Activated CD4-positive, alpha-beta T cell treated with anti-CD3 and anti-CD28 coated beads for 48 hours (primary cell): ENCODE measurements around the gene NFATC2.

Experiments used
- DNase-seq: peaks from one replicate; pipeline ENCODE4 v3.0.0-alpha.2; 2020

Gene NFATC2

GRCh38 chr20:51371720-51372119 lies 170.8 kb downstream of the NFATC2 start:
- no peak for DNase-seq

DNA sequence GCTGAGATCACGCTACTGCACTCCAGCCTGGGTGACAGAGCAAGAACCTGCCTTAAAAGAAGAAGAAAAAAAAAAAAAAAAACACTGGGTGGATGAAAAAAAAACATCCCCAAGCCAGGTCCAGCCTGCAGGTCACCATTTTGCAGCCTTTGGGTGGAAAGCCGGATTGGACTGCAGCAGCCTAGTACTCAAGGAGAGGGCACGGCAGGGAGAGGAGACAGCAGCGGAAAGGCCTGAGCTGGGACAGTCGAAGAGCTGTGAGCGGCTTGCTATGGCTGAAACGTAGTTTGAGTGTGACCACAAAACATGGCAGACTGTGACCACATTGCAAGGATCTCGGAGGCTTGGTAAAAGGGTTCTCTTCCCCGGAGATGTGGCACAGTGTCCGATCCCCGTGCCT lies 173.0 kb downstream of the NFATC2 start:
- DNase-seq: no peak

DNA sequence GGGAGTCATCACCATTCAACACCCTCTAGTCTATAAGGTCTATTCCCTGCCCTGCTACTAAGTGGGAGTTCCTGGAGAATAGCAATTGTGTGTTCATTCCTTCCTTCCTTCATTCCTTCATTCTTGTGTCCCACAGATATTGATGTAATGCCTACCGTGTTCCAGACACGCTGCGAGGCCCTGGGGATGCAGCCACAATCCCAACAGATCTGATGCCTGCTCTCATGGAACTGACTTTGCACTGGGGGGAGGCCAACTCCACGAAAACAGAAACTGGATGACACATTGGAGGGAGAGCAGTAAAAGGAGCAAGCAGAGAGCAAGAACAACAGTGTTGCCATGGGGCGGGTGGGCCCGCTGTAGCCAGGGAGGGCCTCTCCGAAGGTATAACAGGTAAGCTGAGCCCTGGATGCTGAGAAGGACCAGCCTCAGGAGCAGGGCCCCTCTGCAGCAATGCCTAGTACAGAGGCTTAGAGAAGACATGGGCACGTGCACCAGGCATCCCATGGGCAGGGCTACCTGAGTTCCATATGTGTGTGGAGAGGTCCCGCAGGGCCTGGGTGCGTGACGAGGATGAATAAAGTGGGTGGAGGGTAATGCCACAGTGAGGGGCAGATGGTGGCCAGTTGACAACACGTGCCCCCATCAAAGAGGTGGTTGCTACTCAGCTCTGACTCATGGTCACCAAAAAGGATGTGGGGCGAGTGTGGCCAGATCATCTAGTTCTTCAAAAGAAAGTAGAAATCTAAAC lies 173.9 kb downstream of the NFATC2 start:
- DNase-seq: no peak

DNA sequence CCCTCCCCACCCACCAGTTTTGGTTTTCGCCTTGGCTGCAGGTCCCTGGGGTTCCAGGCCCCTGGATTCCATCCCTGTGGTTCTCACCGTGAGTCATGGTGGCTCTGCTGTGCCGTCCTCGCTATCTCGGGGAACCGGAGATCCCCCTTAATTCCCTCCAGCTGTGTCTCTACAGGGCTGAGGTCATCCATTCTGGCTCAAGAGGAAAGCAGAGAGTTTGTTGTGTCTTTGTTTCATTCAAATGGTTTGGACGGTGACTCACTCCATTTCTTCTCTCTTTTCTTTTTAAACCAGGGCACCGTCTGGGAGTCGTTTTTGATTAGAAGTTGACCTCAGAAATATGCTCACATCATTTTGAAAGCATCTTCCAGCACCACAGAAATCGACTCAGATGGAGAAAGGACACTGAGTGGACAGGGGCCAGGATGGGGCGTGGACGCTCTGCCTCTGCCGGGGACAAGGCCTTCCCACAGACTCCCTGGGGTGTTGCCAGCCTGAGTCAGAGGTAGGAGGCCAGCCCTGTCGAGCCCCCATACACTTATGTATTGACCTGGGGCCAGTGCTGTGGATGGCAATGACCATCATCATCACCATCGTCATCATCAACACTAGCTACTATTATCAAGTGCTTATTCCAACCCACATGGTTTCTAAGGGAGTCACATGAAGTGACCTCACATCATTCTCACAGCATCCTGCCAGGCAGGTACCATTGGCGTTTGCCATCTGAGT lies 176.2 kb downstream of the NFATC2 start:
- DNase-seq: no peak

GRCh38 chr20:51365670-51366069 lies 176.8 kb downstream of the NFATC2 start:
- DNase-seq: no peak

DNA sequence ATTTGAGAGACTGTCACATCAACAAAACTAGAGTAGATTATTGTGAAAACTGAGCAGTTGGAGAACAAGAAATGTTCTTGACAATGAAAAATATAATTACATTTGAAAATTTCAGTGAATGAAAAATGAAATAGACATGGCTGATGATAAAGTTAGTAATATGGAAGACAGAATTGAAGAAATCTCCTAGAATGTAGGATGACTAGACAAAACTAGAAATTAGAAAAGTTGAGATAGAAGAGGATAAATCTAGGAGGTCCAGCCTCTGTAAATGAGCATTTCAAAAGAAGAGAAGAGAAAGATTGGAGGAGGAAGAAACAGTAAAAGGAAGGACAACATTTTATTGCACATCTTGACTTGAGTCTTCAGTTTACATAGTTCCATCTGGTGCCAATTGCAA lies 178.7 kb downstream of the NFATC2 start:
- DNase-seq: no peak

DNA sequence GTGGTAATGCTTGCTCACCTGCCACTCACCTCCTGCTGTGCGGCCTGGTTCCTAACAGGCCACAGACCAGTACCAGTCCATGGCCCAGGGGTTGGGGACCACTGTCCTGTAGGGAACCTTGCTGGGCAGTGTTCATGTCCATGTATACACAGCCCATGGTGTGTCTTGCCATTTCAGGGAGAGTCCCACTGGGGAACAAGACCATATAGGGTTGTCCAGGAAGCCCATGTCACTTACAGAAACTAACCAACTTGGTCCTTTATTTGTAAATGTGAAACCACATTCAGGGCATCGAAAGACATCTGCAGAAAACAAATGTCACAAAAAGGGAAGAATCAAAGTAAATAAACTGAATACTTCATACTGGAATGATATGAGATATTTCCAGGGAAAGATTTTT lies 179.1 kb downstream of the NFATC2 start:
- DNase-seq: no peak

- DNase-seq: no peak
Observed at GRCh38 chr20:51362254-51362653, 180.3 kb downstream of the NFATC2 start.

DNA sequence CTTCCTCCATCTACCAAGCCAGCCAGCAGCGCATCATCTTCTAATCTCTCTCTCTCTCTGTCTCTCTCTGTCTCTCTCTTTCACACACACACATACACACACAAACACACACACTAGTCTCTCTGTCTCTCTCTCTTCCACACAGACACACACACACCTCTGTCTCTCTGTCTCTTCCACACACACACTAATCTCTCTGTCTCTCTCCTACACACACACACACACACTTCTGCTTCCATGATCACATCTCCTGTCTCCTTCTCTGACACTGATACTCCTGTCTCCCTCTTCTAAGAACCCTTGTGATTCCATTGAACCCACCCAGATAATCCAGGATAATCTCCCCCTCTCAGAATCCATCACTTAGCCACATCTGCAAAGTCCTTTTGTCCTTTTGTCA lies 181.3 kb downstream of the NFATC2 start:
- no peak for DNase-seq

- no peak for DNase-seq
Observed at GRCh38 chr20:51360451-51361201, 181.9 kb downstream of the NFATC2 start.

DNA sequence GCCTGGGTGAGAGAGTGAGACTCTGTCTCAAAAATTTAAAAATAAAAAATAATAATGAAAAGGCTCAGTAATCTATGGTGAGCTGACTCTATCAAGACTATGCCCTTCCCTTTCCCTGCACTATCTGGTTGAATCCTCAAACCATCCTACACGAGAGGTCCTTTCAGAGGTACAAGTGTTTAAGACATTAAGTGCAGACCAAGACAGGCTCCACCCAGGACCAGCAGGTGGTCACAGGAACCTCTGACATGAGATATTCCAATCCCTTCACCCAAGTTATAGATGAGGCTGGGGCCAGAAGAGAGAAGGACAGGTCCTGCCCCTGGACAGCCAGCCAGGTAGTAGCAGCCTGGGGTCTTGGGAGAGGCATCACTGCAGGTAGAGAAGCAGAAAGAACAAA lies 182.6 kb downstream of the NFATC2 start:
- no peak for DNase-seq

DNA sequence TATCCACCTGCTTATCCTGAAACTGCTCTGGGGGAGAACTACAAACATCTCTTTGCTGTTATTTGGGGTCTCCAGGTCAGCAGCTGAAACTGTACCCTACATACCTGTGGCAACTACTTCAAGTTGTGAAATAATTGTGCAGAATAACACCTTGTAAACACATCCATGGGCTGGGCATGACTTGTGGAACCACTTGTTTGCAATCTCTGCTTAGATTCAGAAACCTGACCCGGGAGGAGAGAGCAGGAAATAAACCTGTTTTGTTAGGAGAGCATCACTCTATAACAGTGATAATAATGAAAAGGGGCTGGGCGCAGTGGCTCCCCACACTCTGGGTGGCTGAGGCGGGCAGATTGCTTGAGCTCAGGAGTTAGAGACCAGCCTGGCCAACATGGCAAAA lies 183.1 kb downstream of the NFATC2 start:
- no peak for DNase-seq

DNA sequence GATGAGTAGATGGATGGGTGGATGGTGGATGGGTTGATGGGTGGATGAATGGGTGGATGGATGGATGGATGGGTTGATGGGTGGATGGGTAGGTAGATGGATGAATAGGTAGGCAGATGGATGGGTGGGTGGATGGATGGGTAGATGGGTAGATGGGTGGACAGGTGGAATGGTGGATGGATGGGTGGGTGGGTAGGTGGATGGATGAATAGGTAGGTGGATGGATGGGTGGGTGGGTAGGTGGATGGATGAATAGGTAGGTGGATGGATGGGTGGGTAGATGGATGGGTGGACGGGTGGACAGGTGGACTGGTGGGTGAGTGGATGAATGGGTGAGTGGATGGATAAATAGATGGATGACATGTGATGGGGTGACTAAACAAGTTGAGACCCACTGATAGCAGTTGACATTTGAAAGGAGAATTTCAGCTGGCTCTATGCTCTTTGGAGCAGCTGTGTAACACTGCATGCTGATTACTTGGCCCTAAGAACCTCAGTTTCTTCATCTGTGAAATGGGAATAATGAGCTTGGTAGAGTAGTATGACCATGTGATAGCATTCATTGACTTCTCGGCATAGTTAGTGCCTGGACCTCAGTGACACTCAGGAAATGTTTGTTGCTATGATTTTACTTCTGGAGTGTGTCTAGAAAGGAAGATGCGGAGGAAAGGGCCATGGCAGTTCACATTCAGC lies 184.3 kb downstream of the NFATC2 start:
- no peak for DNase-seq

DNA sequence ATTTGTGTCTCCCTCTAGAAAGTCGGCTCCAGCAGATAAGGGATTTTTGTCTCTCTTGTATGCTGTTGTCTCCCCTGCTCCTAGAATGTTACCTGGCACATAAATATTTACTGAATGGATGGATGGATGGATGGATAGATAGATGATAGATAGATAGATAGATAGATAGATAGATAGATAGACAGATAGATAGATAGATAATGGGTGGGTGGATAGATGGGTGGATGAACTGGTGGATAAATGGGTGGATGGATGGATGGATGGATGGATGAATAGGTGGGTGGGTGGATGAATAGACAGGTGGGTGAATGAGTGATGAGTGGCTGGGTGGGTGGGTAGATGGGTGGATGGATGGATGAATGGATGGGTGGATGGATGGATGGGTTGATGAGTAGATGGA lies 185.0 kb downstream of the NFATC2 start:
- no peak for DNase-seq

- no peak for DNase-seq
Observed at GRCh38 chr20:51356871-51357270, 185.6 kb downstream of the NFATC2 start.

- DNase-seq: no peak
Observed at GRCh38 chr20:51354769-51355319, 187.7 kb downstream of the NFATC2 start.

- DNase-seq: no peak
Observed at GRCh38 chr20:51354191-51354768, 188.2 kb downstream of the NFATC2 start.

- no peak for DNase-seq
Observed at GRCh38 chr20:51353491-51353890, 189.0 kb downstream of the NFATC2 start.

DNA sequence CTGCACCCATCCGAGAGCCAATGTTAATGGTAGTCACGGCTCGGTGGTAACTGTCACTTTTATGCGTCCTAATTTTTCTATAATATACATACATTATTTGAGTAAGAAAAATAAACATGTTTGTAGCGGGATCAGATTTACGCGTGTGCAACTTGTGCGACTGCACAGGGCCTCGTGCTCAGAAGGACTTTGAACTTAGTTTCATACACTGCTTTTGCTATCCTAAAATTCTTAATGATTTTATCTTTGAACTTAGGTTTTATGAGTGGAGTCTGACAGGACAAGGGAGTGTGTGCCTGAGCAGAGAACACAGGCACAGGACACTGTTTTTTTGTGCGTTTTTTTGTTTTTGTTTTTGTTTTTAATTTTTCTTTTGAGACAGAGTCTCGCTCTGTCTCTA lies 189.7 kb downstream of the NFATC2 start:
- no peak for DNase-seq

GRCh38 chr20:51350941-51351631 lies 191.4 kb downstream of the NFATC2 start:
- DNase-seq: no peak

GRCh38 chr20:51348876-51349275 lies 193.6 kb downstream of the NFATC2 start:
- no peak for DNase-seq

DNA sequence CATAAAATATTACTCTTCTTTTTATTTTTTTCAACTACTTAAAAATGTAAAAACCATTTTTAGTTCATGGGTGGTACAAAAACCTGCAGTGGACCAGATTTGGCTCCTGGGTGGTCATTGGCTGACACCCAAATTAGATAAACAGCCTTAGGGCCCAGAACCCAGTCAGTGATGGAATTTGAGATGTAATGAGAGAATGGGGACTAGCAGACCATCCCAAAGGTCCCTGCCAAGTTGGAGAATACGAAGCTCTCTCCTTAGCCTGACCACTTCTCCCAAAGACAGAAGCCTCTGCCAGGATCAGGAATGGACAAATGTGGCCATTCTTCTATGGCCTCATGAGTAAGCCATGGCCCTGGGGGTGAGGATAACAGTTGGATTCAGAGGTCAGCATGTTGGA lies 194.7 kb downstream of the NFATC2 start:
- DNase-seq: no peak
